Prostate gland (tissue), 2 donors: ENCODE measurements around the gene ICAM3. TPM values are rescaled to one million over a fixed set of nuclear protein-coding genes. Genes with fewer than 3 reads are reported as not detected.
"Not testable (repeated sequence)": the region's sequence is repeated elsewhere in the genome, so short reads cannot be mapped to it uniquely, and the experiment has no call there.

Experiments used
- DNase-seq: peaks from one replicate; pipeline ENCODE4 v3.0.0-alpha.2; 2019; ENCODE audit warnings: low spot score
- H3K27ac ChIP-seq, 2 donors: fragments of 200-600 bp; sonication (generic); 2 replicates each; pipeline ENCODE4 v1.5.1; 2017 to 2019
- H3K27me3 ChIP-seq: fragments of 200-600 bp; sonication (generic); replicated peaks from 2 replicates; pipeline ENCODE4 v1.5.1; 2019; ENCODE audit not compliant: insufficient read depth
- H3K36me3 ChIP-seq, 2 donors: fragments of 200-600 bp; sonication (generic); 1 replicate in 1 of 2; 2 replicates in 1 of 2; pipeline versions ENCODE4 v1.5.1 to v1.8.1; 2017 to 2019
- H3K4me1 ChIP-seq: fragments of 200-600 bp; sonication (generic); replicated peaks from 2 replicates; pipeline ENCODE4 v1.5.1; 2019
- H3K4me3 ChIP-seq, 2 donors: fragments of 200-600 bp; sonication (generic); 2 replicates each; pipeline ENCODE4 v1.5.1; 2017 to 2019
- H3K9me3 ChIP-seq: fragments of 200-600 bp; sonication (generic); 2 replicates; pipeline ENCODE4 v1.5.1; 2017
- CTCF ChIP-seq, 4 experiments: fragments of 200-600 bp in 2 of 4; fragments of 450-650 bp in 2 of 4; sonication (generic) in 2 of 4; IDR thresholded peaks; 1 replicate in 3 of 4; 2 replicates in 1 of 4; pipeline ENCODE4 v1.5.1; 2016 to 2019; ENCODE audit warnings: antibody characterized with exemption in 4 of 4, mild to moderate bottlenecking in 2 of 4, moderate library complexity in 2 of 4
- POLR2A ChIP-seq: fragments of 450-650 bp; IDR thresholded peaks from one replicate; pipeline ENCODE4 v1.6.1; 2016; ENCODE audit warnings: antibody characterized with exemption, mild to moderate bottlenecking
- POLR2AphosphoS5 ChIP-seq: sonication (generic); formaldehyde crosslinking; IDR thresholded peaks from one replicate; pipeline ENCODE4 v1.6.1; 2017; ENCODE audit warnings: antibody characterized with exemption
- WGBS: methylation state at CpG from one replicate; pipeline ENCODE4 v1.1.5; 2018; 5-methylcytosine and 5-hydroxymethylcytosine counted together
- intact Hi-C: fragments of 100-400 bp; cut with DNase I; formaldehyde crosslinking; loops from one replicate; pipeline ENCODE4 v1.14.2; 2022
- total RNA-seq, 2 donors: library from RNA; depleted of rRNA; stranded (reverse); fragments of >200 nt; gene quantifications; one replicate each; pipeline ENCODE4 v1.1.0, GENCODE V29; 2016

Gene ICAM3
- 1 to 10 TPM; 6.4 to 6.5 TPM for total RNA-seq

- Histone ChIP-seq H3K4me1 (peaks cover 2% of the 10 kb centered on the region), H3K9me3 (no peaks in the 10 kb centered on the region), H3K27ac (no peak within 1 kb of the TSS), H3K27me3 (no peaks in the 10 kb centered on the region), H3K36me3 (no peaks in the 10 kb centered on the region), H3K4me3 (no peak within 1 kb of the TSS)
- 69% methylated on average over 14 of the region's 14 CpGs for WGBS
- intact Hi-C loops, result no loop called here
- TF ChIP-seq CTCF (IDR thresholded peaks at IDR 0.05), result no peak
- no peak for TF ChIP-seq POLR2A
- TF ChIP-seq POLR2AphosphoS5, result no peak
- no peak for DNase-seq
Measured at GRCh38 chr19:10339380-10339960, at the start of gene ICAM3. ICAM3 (minus strand) TSS chr19:10339624; CDS start chr19:10339614, 10 bp downstream.

- intact Hi-C loops, result loop anchor here (2.0 kb wide), 1 partner anchor 118 kb away; the partner anchor contains the start of gene ICAM1
- no peaks in the 10 kb centered on the region for H3K9me3 ChIP-seq
- no peak overlapping the region for H3K27ac ChIP-seq
- H3K4me3 ChIP-seq, result no peak overlapping the region
- WGBS, result 3% methylated on average over 3 of the region's 3 CpGs
- H3K4me1 ChIP-seq, result no peaks in the 10 kb centered on the region
- peaks cover 0 to 12% of the 10 kb centered on the region in 2 donors for H3K36me3 ChIP-seq
- TF ChIP-seq POLR2A (no peak), POLR2AphosphoS5 (peak; percentile 64), CTCF (IDR thresholded peaks at IDR 0.05) (peak; percentile 80 to 96 (median 90))
- peak; percentile 81 for DNase-seq
- no peaks in the 10 kb centered on the region for H3K27me3 ChIP-seq
Measured at GRCh38 chr19:10388957-10389356, 49.5 kb upstream of the ICAM3 start.

- Histone ChIP-seq H3K27ac (no peak overlapping the region), H3K4me1 (no peaks in the 10 kb centered on the region), H3K36me3 (no peaks in the 10 kb centered on the region), H3K9me3 (no peaks in the 10 kb centered on the region), H3K4me3 (no peak overlapping the region), H3K27me3 (no peaks in the 10 kb centered on the region)
- no peak for TF ChIP-seq POLR2A
- TF ChIP-seq POLR2AphosphoS5, result no peak
- TF ChIP-seq CTCF (IDR thresholded peaks at IDR 0.05), result no peak
- 79% methylated on average over 9 of the region's 9 CpGs for WGBS
- intact Hi-C loops, result no loop called here
- DNase-seq, result no peak
Measured at GRCh38 chr19:10384580-10384979, 45.2 kb upstream of the ICAM3 start.

- H3K9me3 ChIP-seq, H3K4me3 ChIP-seq, H3K27ac ChIP-seq, H3K4me1 ChIP-seq, H3K27me3 ChIP-seq, intact Hi-C loops, DNase-seq, H3K36me3 ChIP-seq: not testable (repeated sequence)
- WGBS, result 90% methylated on average over 8 of the region's 8 CpGs
Measured at GRCh38 chr19:10383223-10383499, 43.7 kb upstream of the ICAM3 start.

GRCh38 chr19:10380313-10381102 is 41.1 kb upstream of the ICAM3 start, which contains the start of gene TYK2:
TYK2 (minus strand) TSS chr19:10380572; CDS start chr19:10378406, 2,166 bp downstream.
- Histone ChIP-seq H3K4me3 (peak within 1 kb of the TSS; percentile 84), H3K9me3 (no peaks in the 10 kb centered on the region), H3K4me1 (no peaks in the 10 kb centered on the region), H3K27ac (peak within 1 kb of the TSS; percentile 76 to 79), H3K27me3 (no peaks in the 10 kb centered on the region), H3K36me3 (no peaks in the 10 kb centered on the region)
- TF ChIP-seq CTCF (IDR thresholded peaks at IDR 0.05), result peak in 1 of 4 experiments; percentile 13
- peak; percentile 44 for TF ChIP-seq POLR2A
- peak; percentile 97 for TF ChIP-seq POLR2AphosphoS5
- 1% methylated on average over 56 of the region's 58 CpGs for WGBS
- peak; percentile 97 for DNase-seq
- intact Hi-C loops, result loop anchor here (2.0 kb wide), 1 partner anchor 48 kb away; the partner anchor contains the start of gene RAVER1
